Lower lobe of right lung (tissue), 2 donors: ENCODE measurements around the gene MCM9. TPM values are rescaled to one million over a fixed set of nuclear protein-coding genes. Genes with fewer than 3 reads are reported as not detected.

ENCODE experiments used
- ATAC-seq, 2 donors: fragments of 200-7000 bp; cut with Tn5 transposase; one replicate each; pipeline ENCODE4 v1.9.1; 2020 to 2022; ENCODE audit warnings: mild to moderate bottlenecking in 2 of 2, moderate library complexity in 2 of 2
- DNase-seq: peaks from one replicate; pipeline ENCODE4 v3.0.0-alpha.2; 2020
- H3K27ac ChIP-seq: fragments of 200-600 bp; one replicate; pipeline ENCODE4 v1.8.0; 2022
- H3K27me3 ChIP-seq: fragments of 200-600 bp; one replicate; pipeline ENCODE4 v1.8.0; 2022; ENCODE audit warnings: low read depth
- H3K36me3 ChIP-seq: fragments of 200-600 bp; one replicate; pipeline ENCODE4 v1.8.0; 2022; ENCODE audit warnings: mild to moderate bottlenecking
- H3K4me1 ChIP-seq: fragments of 200-600 bp; one replicate; pipeline ENCODE4 v1.8.0; 2022
- H3K4me3 ChIP-seq: fragments of 200-600 bp; one replicate; pipeline ENCODE4 v1.8.0; 2022; ENCODE audit warnings: mild to moderate bottlenecking
- H3K9me3 ChIP-seq: fragments of 200-600 bp; one replicate; pipeline ENCODE4 v1.8.0; 2022
- intact Hi-C: fragments of 100-400 bp; cut with DNase I; formaldehyde crosslinking; loops from one replicate; pipeline ENCODE4 v1.11.0; 2022
- total RNA-seq: library from RNA; stranded (reverse); fragmentation: NEBNext Ultra II Directional; extraction: Animal tissue kit (Norgen Biotek cat#: 25700); gene quantifications from one replicate; pipeline ENCODE4 v1.2.1, GENCODE V29; 2021
- TF ChIP-seq, protein P1 (sequence below): fragments of 200-600 bp; IDR thresholded peaks from one replicate; pipeline ENCODE4 v1.8.0; 2022; ENCODE audit warnings: antibody characterized with exemption, mild to moderate bottlenecking
- donor health status: DM: no; HTN: yes; CAD: no; lungs with severe emphysema.

MCM9 gene
- total RNA-seq, 1 donor from 2014 or later, result 23.6 TPM

- intact Hi-C loops, result no loop called here
- Histone ChIP-seq H3K4me1 (no peaks in the 10 kb centered on the region), H3K27me3 (no peaks in the 10 kb centered on the region), H3K4me3 (no peak overlapping the region), H3K27ac (no peak overlapping the region), H3K9me3 (no peaks in the 10 kb centered on the region), H3K36me3 (peaks cover 4% of the 10 kb centered on the region)
- DNase-seq, result no peak
- ATAC-seq, result no peak
- TF ChIP-seq, protein P1, sequence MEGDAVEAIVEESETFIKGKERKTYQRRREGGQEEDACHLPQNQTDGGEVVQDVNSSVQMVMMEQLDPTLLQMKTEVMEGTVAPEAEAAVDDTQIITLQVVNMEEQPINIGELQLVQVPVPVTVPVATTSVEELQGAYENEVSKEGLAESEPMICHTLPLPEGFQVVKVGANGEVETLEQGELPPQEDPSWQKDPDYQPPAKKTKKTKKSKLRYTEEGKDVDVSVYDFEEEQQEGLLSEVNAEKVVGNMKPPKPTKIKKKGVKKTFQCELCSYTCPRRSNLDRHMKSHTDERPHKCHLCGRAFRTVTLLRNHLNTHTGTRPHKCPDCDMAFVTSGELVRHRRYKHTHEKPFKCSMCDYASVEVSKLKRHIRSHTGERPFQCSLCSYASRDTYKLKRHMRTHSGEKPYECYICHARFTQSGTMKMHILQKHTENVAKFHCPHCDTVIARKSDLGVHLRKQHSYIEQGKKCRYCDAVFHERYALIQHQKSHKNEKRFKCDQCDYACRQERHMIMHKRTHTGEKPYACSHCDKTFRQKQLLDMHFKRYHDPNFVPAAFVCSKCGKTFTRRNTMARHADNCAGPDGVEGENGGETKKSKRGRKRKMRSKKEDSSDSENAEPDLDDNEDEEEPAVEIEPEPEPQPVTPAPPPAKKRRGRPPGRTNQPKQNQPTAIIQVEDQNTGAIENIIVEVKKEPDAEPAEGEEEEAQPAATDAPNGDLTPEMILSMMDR, result no peak
These were observed 39.8 kb upstream of the MCM9 start for GRCh38 chr6:118974790-118975189.

- ATAC-seq (no peak), DNase-seq (no peak)
- Histone ChIP-seq H3K27ac (no peak overlapping the region), H3K4me3 (no peak overlapping the region), H3K9me3 (no peaks in the 10 kb centered on the region), H3K27me3 (no peaks in the 10 kb centered on the region), H3K4me1 (no peaks in the 10 kb centered on the region), H3K36me3 (peaks cover 4% of the 10 kb centered on the region)
- intact Hi-C loops, result no loop called here
- TF ChIP-seq, protein P1, result no peak
These were observed 36.7 kb upstream of the MCM9 start for GRCh38 chr6:118971682-118972081.

DNA sequence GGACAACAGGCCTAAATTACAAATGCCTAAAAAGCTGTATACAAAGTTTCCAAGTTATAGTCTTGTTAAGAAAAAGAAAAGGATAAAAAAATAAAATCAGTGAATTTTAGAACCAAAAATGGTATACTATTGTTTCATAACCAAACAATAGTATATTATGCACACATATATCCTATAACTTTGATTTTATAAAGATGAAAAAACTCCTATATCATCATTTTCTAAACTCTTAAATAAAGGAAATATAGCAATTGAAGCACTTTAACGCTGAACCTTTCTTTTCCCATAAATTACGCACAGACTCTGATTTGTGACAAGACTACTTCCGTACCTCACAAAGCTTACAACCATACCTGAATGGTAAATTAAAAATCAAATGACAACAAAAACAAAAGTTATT is 35.9 kb upstream of the MCM9 start:
- H3K4me1 ChIP-seq, result no peaks in the 10 kb centered on the region
- peaks cover 4% of the 10 kb centered on the region for H3K36me3 ChIP-seq
- no peak for ATAC-seq
- TF ChIP-seq, protein P1, result no peak
- H3K27ac ChIP-seq, result no peak overlapping the region
- DNase-seq, result no peak
- intact Hi-C loops, result no loop called here
- no peak overlapping the region for H3K4me3 ChIP-seq
- H3K27me3 ChIP-seq, result no peaks in the 10 kb centered on the region
- no peaks in the 10 kb centered on the region for H3K9me3 ChIP-seq

DNA sequence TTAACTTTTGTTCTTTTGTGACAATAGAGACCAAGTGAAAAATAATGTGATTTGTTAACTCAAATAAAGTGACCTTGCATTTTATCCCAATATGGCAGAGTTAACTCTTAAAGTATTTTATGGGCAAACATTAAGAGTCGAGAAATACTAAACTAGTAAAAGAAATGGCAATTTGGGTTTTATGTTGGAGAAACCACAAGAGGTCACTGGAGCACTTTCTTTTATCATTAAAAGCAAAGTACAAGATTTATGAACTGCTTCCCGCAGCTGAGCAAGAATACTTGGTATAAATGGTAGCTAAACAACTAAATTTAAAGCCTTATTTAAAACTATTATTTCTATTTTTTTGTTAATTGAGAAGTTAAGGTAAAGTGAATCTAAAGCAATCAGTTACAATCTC is 33.5 kb upstream of the MCM9 start:
- Histone ChIP-seq H3K27me3 (no peaks in the 10 kb centered on the region), H3K4me1 (no peaks in the 10 kb centered on the region), H3K36me3 (peaks cover 2% of the 10 kb centered on the region), H3K4me3 (no peak overlapping the region), H3K9me3 (no peaks in the 10 kb centered on the region), H3K27ac (no peak overlapping the region)
- TF ChIP-seq, protein P1, result peak; percentile 32
- intact Hi-C loops, result loop anchor here (10.0 kb wide), 1 partner anchor 146 kb away; no protein-coding TSS in a partner anchor
- DNase-seq, result no peak
- no peak for ATAC-seq

GRCh38 chr6:118967239-118967638 is 32.3 kb upstream of the MCM9 start:
- H3K27me3 ChIP-seq, result no peaks in the 10 kb centered on the region
- TF ChIP-seq, protein P1, result no peak
- intact Hi-C loops, result loop anchor here (10.0 kb wide), 1 partner anchor 148 kb away; no protein-coding TSS in a partner anchor
- H3K27ac ChIP-seq, result no peak overlapping the region
- H3K4me3 ChIP-seq, result no peak overlapping the region
- no peaks in the 10 kb centered on the region for H3K9me3 ChIP-seq
- ATAC-seq (no peak), DNase-seq (no peak)
- H3K4me1 ChIP-seq, result no peaks in the 10 kb centered on the region
- no peaks in the 10 kb centered on the region for H3K36me3 ChIP-seq
